Tibial artery (tissue), 4 donors: ENCODE results near the gene TOM1L2.

Source experiments
- DNase-seq, 2 donors: peaks; one replicate each; pipeline ENCODE4 v3.0.0-alpha.2; 2019
- H3K27ac ChIP-seq, 2 donors: fragments of 200-600 bp; sonication (generic) in 1 of 2; 1 replicate in 1 of 2; 2 replicates in 1 of 2; pipeline ENCODE4 v1.5.1; 2018 to 2019; ENCODE audit warnings: mild to moderate bottlenecking in 1 of 2
- H3K27me3 ChIP-seq, 2 donors: fragments of 200-600 bp; sonication (generic) in 1 of 2; one replicate each; pipeline versions ENCODE4 v1.5.1 to v1.6.0; 2016 to 2019
- H3K36me3 ChIP-seq, 3 donors: fragments of 200-600 bp; sonication (generic) in 2 of 3; one replicate each; pipeline ENCODE4 v1.5.1; 2016 to 2019; ENCODE audit warnings: mild to moderate bottlenecking in 2 of 3
- H3K4me1 ChIP-seq, 4 donors: fragments of 200-600 bp; sonication (generic) in 2 of 4; 1 replicate in 3 of 4; 2 replicates in 1 of 4; pipeline ENCODE4 v1.5.1; 2016 to 2019
- H3K4me3 ChIP-seq, 2 donors: fragments of 200-600 bp; sonication (generic) in 1 of 2; 1 replicate in 1 of 2; 2 replicates in 1 of 2; pipeline ENCODE4 v1.5.1; 2018 to 2019; ENCODE audit warnings: mild to moderate bottlenecking in 2 of 2
- H3K9me3 ChIP-seq, 3 donors: fragments of 200-600 bp; sonication (generic) in 1 of 3; one replicate each; pipeline ENCODE4 v1.5.1; 2016 to 2019
- CTCF ChIP-seq, 2 experiments: fragments of 200-600 bp in 1 of 2; fragments of 450-650 bp in 1 of 2; IDR thresholded peaks; one replicate each; pipeline ENCODE4 v1.5.1; 2017 to 2019; ENCODE audit warnings: antibody characterized with exemption in 2 of 2, mild to moderate bottlenecking in 1 of 2, moderate library complexity in 1 of 2
- intact Hi-C: fragments of 100-400 bp; cut with DNase I; formaldehyde crosslinking; loops from one replicate; pipeline ENCODE4 v1.15.0; 2023; ENCODE audit warnings: low total_unique reads

Gene TOM1L2

GRCh38 chr17:17800504-17801021 is 171.6 kb downstream of the TOM1L2 start:
- DNase-seq, result no peak
- no peak for TF ChIP-seq CTCF (IDR thresholded peaks at IDR 0.05)
- intact Hi-C loops, result loop anchor here (10.0 kb wide), 1 partner anchor 224 kb away; no protein-coding TSS in a partner anchor
- no peaks in the 10 kb centered on the region for H3K9me3 ChIP-seq
- peaks cover 0 to 5% (median 0%) of the 10 kb centered on the region in 4 donors for H3K4me1 ChIP-seq
- H3K27me3 ChIP-seq, result no peaks in the 10 kb centered on the region
- H3K27ac ChIP-seq, result no peak overlapping the region
- peaks cover 14 to 81% (median 24%) of the 10 kb centered on the region in 3 donors for H3K36me3 ChIP-seq
- no peak overlapping the region for H3K4me3 ChIP-seq

- no peak overlapping the region for H3K4me3 ChIP-seq
- DNase-seq, result no peak
- intact Hi-C loops, result no loop called here
- no peak overlapping the region for H3K27ac ChIP-seq
- no peak for TF ChIP-seq CTCF (IDR thresholded peaks at IDR 0.05)
- H3K27me3 ChIP-seq, result no peaks in the 10 kb centered on the region
- peaks cover 7 to 81% (median 43%) of the 10 kb centered on the region in 3 donors for H3K36me3 ChIP-seq
- peaks cover 0 to 5% (median 0%) of the 10 kb centered on the region in 4 donors for H3K4me1 ChIP-seq
- no peaks in the 10 kb centered on the region for H3K9me3 ChIP-seq
Measured at GRCh38 chr17:17798573-17799255, 173.5 kb downstream of the TOM1L2 start.

- Histone ChIP-seq H3K27ac (no peak overlapping the region), H3K4me1 (peaks cover 0 to 5% (median 0%) of the 10 kb centered on the region in 4 donors), H3K27me3 (no peaks in the 10 kb centered on the region), H3K36me3 (peaks cover 5 to 82% (median 43%) of the 10 kb centered on the region in 3 donors), H3K9me3 (no peaks in the 10 kb centered on the region), H3K4me3 (no peak overlapping the region)
- no peak for TF ChIP-seq CTCF (IDR thresholded peaks at IDR 0.05)
- intact Hi-C loops, result no loop called here
- no peak for DNase-seq
Measured at GRCh38 chr17:17798010-17798556, 174.1 kb downstream of the TOM1L2 start.

- intact Hi-C loops, result no loop called here
- H3K9me3 ChIP-seq, result no peaks in the 10 kb centered on the region
- H3K36me3 ChIP-seq, result peaks cover 5 to 86% (median 43%) of the 10 kb centered on the region in 3 donors
Measured at GRCh38 chr17:17797119-17797809, 174.9 kb downstream of the TOM1L2 start.

GRCh38 chr17:17796787-17797061 is 175.5 kb downstream of the TOM1L2 start:
- Histone ChIP-seq H3K4me1 (peaks cover 0 to 10% (median 0%) of the 10 kb centered on the region in 4 donors), H3K4me3 (no peak overlapping the region), H3K36me3 (peaks cover 5 to 81% (median 43%) of the 10 kb centered on the region in 3 donors), H3K27ac (no peak overlapping the region), H3K9me3 (no peaks in the 10 kb centered on the region), H3K27me3 (no peaks in the 10 kb centered on the region)
- DNase-seq, result no peak
- intact Hi-C loops, result no loop called here
- no peak for TF ChIP-seq CTCF (IDR thresholded peaks at IDR 0.05)

More at GRCh38 chr17:17797119-17797809, 174.9 kb downstream of the TOM1L2 start:
- no peaks in the 10 kb centered on the region for H3K27me3 ChIP-seq
- H3K4me3 ChIP-seq, result no peak overlapping the region
- no peak overlapping the region for H3K27ac ChIP-seq
- peaks cover 0 to 10% (median 0%) of the 10 kb centered on the region in 4 donors for H3K4me1 ChIP-seq
- TF ChIP-seq CTCF (IDR thresholded peaks at IDR 0.05), result no peak
- no peak for DNase-seq
